ENCODE data around the gene UBAC1.
"Not testable (repeated sequence)": the region's sequence is repeated elsewhere in the genome, so short reads cannot be mapped to it uniquely, and the experiment has no call there.

UBAC1 gene

DNA sequence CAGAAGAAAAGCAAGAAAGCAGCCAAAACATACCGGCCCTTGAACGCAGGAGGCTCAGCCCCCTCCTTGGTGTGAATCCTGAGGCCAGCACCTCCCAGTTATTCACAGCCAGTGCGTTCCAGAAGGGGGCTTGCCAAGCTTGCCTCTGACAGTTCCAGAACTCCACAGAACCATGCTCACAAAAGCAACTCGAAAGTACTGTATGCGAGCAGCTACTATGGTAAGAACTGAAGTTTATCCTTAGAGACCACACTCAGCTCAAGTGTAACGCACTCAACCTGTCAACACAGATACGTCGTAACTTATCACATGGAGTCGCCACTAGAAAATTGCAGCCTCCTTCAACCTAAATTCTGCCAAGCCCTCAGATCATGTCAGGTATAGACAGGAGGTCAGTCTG lies 1.4 kb downstream of the UBAC1 start:
- no peak for DNase-seq (ENCODE audit: low read depth)

DNA sequence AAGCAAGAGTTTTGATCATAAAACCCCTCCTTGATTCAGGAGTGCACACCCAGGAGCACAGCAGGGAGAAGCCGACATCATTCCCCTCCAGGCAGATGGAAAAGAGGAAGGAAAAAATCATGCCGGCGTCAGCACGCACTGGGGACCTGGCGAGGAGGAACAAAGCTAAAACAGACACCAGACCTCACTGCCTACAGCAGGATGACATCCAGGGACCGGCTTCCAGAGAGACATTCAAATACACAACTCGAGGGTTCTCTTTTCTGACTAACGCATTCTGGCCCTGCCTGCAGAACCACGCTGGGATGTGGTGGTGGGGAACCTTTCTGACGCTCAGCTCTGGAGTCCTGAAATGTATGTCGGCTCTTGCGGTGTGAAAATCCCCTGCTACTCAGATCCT lies 2.7 kb downstream of the UBAC1 start:
- no peak for DNase-seq (ENCODE audit: low read depth)

DNA sequence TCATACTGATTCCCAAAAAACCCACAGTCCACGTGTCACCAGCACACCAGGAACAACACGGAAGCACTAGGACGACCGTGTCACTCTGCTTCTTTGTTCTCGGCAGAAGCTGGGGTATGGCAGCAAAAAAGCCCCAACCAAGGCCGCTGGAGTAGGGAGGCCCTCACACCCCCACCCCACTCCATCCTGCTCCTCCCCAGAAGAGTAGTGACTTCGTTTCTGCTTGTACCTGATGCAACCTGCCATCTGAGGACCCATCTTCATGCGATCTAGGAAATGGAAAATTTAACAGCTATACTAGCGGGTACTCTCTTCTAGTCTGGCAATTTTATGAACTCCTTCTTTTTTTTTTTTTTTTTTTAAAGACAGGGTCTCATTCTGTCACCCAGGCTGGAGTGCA lies 3.7 kb downstream of the UBAC1 start:
- no peak for DNase-seq (ENCODE audit: low read depth)

- no peak for DNase-seq (ENCODE audit: low read depth)
Measured at GRCh38 chr9:135956802-135957174, 4.4 kb downstream of the UBAC1 start.

- no peak for DNase-seq (ENCODE audit: low read depth)
Measured at GRCh38 chr9:135955934-135956801, 5.0 kb downstream of the UBAC1 start.

DNA sequence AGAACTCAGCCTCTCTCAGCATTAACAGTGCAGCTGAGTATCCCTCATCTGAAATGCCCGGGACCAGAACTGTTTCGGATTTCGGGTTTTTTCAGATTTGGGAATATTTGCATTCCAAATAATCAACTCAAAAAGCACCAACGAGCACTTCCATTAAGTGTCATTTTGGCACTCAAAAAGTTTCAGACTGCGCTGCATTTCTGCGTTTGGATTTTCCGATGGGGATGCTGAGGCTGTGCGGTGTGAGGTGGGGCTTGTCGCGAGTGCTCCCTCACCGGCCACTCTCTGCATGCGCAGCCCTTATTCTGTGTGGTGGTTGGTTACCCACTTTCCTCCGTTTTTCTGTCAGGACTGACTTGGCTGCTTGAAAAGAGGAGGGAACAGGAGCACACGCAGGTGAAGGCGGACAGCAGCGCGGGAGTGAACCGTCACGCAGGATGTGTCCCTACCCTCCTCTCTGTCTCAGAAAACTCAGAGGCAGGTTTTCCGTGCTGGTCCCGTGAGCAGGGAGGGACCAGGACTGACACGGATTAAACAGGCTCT lies 8.4 kb downstream of the UBAC1 start:
- DNase-seq (ENCODE audit: low read depth): no peak

GRCh38 chr9:135951889-135952663 lies 9.1 kb downstream of the UBAC1 start:
- DNase-seq (ENCODE audit: low read depth): no peak

- not testable (repeated sequence) for DNase-seq (ENCODE audit: low read depth)
Measured at GRCh38 chr9:135951310-135951709, 9.9 kb downstream of the UBAC1 start.

- DNase-seq (ENCODE audit: low read depth): not testable (repeated sequence)
Measured at GRCh38 chr9:135950841-135951240, 10.3 kb downstream of the UBAC1 start.

DNA sequence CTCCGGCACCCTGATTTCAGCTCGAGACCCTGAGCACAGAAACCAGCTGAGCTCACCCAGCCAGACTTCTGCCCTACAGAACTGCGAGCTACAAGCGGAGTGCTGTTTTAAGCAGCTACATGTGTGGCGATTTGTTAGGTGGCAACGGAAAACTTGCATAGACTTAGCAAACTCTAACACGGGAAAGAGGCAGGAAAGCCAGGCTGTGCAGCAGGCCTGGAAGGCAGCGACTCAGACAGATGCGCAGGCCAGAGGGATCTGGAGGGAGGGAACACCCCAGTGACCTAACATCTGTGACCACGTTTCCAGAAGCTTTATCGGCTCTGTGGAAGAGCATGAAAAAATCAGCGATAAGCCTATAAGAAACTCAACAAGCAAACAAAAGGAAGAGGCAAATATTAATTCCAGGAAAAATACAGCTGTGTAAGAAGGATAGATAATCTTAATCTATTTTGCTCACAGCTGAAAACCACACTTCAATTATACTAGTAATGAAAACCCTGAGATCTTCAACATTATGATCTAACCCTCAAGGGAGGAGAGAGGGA lies 11.0 kb downstream of the UBAC1 start:
- no peak for DNase-seq (ENCODE audit: low read depth)

DNA sequence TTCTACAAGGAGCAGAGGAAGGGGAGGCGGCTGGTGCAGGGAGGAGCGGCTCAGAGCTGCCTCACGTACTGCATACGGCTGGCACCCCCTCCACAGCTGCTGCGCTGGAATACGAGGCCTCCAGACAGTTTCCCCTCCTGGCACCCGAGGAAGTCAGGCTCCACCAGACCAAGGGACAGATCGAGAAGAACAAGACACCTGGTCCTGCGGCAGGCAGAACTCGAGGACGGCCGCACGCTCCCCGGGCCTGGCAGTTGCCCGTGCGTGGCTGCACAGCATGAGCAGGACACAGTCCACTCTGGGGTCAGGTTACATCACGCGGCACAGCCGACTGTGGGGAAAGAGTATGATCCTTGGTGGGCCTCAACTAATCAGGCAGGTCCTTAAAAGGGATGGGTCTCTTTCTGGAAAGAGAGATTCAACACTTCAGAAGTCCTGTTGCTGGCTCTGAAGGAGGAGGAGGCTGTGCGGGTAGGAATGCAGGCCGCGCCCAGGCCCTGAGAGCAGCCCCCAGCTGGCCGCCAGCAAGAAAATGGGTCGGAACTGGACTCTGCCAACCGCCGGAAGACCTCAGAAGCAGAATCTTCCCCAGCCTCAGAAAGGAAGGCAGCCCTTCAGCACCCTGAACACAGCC lies 11.6 kb downstream of the UBAC1 start:
- no peak for DNase-seq (ENCODE audit: low read depth)

DNA sequence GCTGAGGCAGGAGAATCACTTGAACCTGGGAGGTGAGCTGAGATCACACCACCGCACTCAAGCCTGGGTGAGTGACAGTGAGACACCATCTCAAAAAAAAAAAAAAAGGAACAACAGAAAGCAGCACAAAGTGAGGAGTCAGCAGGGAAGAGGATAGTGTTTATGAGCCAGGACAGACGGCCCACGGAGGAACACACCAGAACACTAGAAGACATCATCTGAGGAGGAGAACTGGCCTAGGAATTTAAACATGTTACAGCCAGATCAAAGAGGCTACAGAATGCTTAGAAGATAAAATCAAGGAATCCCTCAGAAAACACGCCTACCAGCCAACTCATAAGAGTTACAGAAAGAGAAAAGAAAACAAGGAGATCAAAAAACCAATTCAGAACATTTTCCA lies 12.2 kb downstream of the UBAC1 start:
- no peak for DNase-seq (ENCODE audit: low read depth)

GRCh38 chr9:135948446-135948845 lies 12.7 kb downstream of the UBAC1 start:
- DNase-seq (ENCODE audit: low read depth): no peak

DNA sequence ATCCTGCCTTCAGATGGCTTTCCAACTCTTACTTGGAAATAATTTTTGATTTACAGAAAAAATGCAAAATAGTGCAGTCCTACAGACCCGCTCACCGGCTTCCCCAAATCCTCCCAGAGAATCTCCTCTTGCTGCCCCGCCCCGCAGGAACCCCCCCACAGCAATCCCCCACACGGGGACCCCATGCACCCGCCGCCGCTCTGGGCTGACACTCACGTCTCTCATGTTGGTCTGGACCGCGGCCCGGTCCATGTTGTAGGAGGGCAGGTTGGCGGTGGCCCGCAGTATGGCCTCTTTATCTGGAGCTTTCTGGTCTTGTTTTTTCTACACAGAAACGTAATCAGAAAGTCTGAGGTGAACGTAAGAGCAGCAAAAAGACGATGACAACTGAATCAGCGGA lies 13.6 kb downstream of the UBAC1 start:
- DNase-seq (ENCODE audit: low read depth): no peak

GRCh38 chr9:135947105-135947504 lies 14.1 kb downstream of the UBAC1 start:
- not testable (repeated sequence) for DNase-seq (ENCODE audit: low read depth)

GRCh38 chr9:135946392-135946994 lies 14.7 kb downstream of the UBAC1 start:
- no peak for DNase-seq (ENCODE audit: low read depth)

DNA sequence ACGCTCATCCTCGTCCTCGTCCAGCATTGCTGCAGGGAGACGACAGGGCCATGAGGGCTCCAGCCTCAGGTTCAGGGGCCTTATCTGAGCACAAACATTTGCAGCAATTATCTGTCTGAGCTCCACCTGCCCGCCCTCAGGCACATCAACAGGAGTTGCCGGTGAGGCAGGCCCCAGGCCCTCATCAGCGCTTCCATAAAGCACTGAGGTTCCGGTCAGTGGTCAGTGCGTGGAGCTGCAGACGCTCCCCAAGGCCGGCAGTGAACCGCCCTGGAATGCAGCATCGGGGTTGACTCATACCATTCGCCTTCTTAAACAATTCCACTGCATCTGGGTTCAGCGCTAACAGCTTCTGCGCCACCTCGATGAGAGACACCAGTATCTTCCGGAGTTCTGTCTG lies 15.2 kb downstream of the UBAC1 start:
- no peak for DNase-seq (ENCODE audit: low read depth)

DNA sequence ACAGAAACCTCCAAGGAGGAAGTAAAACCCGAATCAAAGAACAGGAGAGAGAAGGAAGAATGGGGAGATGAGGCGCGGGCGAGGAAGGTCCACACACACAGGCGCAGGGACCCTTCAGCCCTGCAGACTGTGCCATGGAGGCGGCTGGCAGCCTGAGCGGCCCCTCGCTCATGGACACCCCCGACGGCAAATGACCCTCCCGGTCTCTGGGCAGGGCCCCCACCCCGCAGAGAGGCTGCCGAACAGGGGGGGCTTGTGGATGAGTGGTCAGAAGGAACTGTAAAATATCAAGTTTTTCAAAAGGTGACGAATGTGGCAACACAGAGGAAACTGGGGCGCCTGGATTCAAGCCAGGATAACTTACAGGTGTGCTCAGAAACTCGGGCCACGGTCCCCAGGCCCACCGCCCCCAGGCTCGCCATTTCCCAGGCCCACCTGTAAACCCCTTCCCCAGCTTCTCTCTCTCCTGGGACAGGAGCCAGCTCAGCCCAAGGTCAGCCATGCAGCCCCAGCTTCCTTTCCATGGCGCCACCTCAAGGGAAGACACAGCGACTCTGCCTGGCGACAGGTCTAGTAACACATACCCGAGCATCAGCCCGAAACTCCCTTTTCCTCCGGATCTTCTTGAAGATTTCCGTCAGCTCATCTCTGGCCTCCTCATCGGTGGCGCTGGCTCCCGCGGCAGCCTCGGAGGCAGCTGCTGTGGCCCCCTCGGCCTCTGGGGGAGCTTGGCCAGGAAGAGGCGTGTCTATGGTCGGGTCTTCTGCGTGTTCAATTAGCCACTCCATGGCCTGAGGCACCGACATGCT lies 16.5 kb downstream of the UBAC1 start:
- DNase-seq (ENCODE audit: low read depth): no peak

GRCh38 chr9:135943604-135944003 lies 17.6 kb downstream of the UBAC1 start:
- DNase-seq (ENCODE audit: low read depth): not testable (repeated sequence)

- no peak for DNase-seq (ENCODE audit: low read depth)
Measured at GRCh38 chr9:135941288-135941995, 19.7 kb downstream of the UBAC1 start.
